K562 (cell line): ENCODE data around the gene SLC44A5. TPM values are rescaled to one million over a fixed set of nuclear protein-coding genes. Genes with fewer than 3 reads are reported as not detected.
A peak's percentile ranks its signal among the peaks of the same experiment; 100 is the strongest.

ENCODE experiments used
- CBX1 ChIP-seq: sonication (generic); IDR thresholded peaks from 2 replicates; pipeline ENCODE4 v1.6.1; 2016; ENCODE audit warnings: antibody characterized with exemption, low read depth, mild to moderate bottlenecking
- CBX5 ChIP-seq: IDR thresholded peaks from 2 replicates; pipeline ENCODE4 v1.6.1; 2014; ENCODE audit warnings: low read depth, borderline replicate concordance
- FOXP1 ChIP-seq: sonication (generic); formaldehyde crosslinking; IDR thresholded peaks from 2 replicates; pipeline ENCODE4 v1.8.0; 2022; ENCODE audit warnings: mild to moderate bottlenecking, missing genetic modification reagents
- GTF2F1 ChIP-seq: IDR thresholded peaks from 2 replicates; pipeline ENCODE4 v1.6.1; 2011; ENCODE audit warnings: low read depth, low read length, improper control_type of control experiment
- MYC ChIP-seq, 2 experiments: fragments of 250-450 bp in 1 of 2; sonication (Bioruptor Pico) in 1 of 2; IDR thresholded peaks; 2 replicates each; pipeline versions ENCODE4 v1.5.1 to v1.6.1; 2012 to 2021; ENCODE audit warnings: low read depth in 2 of 2, borderline replicate concordance in 1 of 2, improper control_type of control experiment in 1 of 2, low read length in 1 of 2, mild to moderate bottlenecking in 1 of 2, moderate library complexity in 1 of 2
- NFIC ChIP-seq: fragments of 450-650 bp; IDR thresholded peaks from 2 replicates; pipeline ENCODE4 v1.6.1; 2017; ENCODE audit warnings: mild to moderate bottlenecking, inconsistent platforms
- RBM14 ChIP-seq: fragments of 200-400 bp; formaldehyde crosslinking; IDR thresholded peaks from 2 replicates; pipeline ENCODE4 v1.6.1; 2018; ENCODE audit warnings: low read depth, mild to moderate bottlenecking, low read length, moderate library complexity, borderline replicate concordance; ENCODE audit not compliant: insufficient read depth
- RBM15 ChIP-seq: fragments of 200-400 bp; formaldehyde crosslinking; IDR thresholded peaks from 2 replicates; pipeline ENCODE4 v1.6.1; 2018; ENCODE audit warnings: mild to moderate bottlenecking, low read length, moderate library complexity; ENCODE audit not compliant: insufficient read depth
- RBM22 ChIP-seq: fragments of 200-400 bp; formaldehyde crosslinking; IDR thresholded peaks from 2 replicates; pipeline ENCODE4 v1.6.1; 2018; ENCODE audit warnings: low read length, low read depth; ENCODE audit not compliant: poor library complexity, severe bottlenecking
- SMAD1 ChIP-seq: fragments of 150-350 bp; IDR thresholded peaks from 2 replicates; pipeline ENCODE4 v1.6.1; 2014; ENCODE audit warnings: low read length, low read depth; ENCODE audit not compliant: partially characterized antibody
- SMARCA4 ChIP-seq: fragments of 450-650 bp; IDR thresholded peaks from 2 replicates; pipeline ENCODE4 v1.6.1; 2016
- TRIM28 ChIP-seq: fragments of 450-650 bp; IDR thresholded peaks from 2 replicates; pipeline ENCODE4 v1.6.1; 2017
- ZKSCAN8 ChIP-seq: fragments of 200-800 bp; sonication (Bioruptor generic); IDR thresholded peaks from 2 replicates; pipeline ENCODE4 v1.6.1; 2016; ENCODE audit warnings: missing genetic modification characterization, missing compliant biosample characterization
- ZNF263 ChIP-seq: sonication (generic); formaldehyde crosslinking; IDR thresholded peaks from 2 replicates; pipeline ENCODE4 v1.8.0; 2022; ENCODE audit warnings: mild to moderate bottlenecking, missing genetic modification reagents, borderline replicate concordance
- polyA plus RNA-seq, 8 experiments: library from polyadenylated mRNA; depleted of rRNA in 4 of 8; stranded (reverse) in 5 of 8; unstranded in 3 of 8; fragments of >200 nt; fragmentation: Nextera tagmentation in 2 of 8; fragmentation: Illumina TruSeq in 1 of 8; extraction: Ambion mirVana in 2 of 8; extraction: Trizol in 1 of 8; gene quantifications; 2 replicates each; pipeline versions ENCODE4 v1.2.1 to v1.2.3, GENCODE V29; 2011 to 2014; ENCODE audit warnings: inconsistent platforms in 1 of 8, missing spikeins in 1 of 8
- total RNA-seq, 7 experiments: library from RNA; depleted of rRNA in 6 of 7; stranded (reverse); fragments of >200 nt in 6 of 7; fragmentation: Illumina TruSeq in 2 of 7; extraction: Trizol in 2 of 7; gene quantifications; 2 replicates each; pipeline versions ENCODE4 v1.2.1 to v1.2.3, GENCODE V29; 2011 to 2021; ENCODE audit warnings: low replicate concordance in 1 of 7
- TF ChIP-seq, protein P1 (sequence below): IDR thresholded peaks from 2 replicates; pipeline ENCODE4 v1.6.1; 2014; ENCODE audit warnings: antibody characterized with exemption
- TF ChIP-seq, protein P2 (sequence below): sonication (generic); formaldehyde crosslinking; IDR thresholded peaks from 2 replicates; pipeline ENCODE4 v1.8.0; 2022; ENCODE audit warnings: mild to moderate bottlenecking, missing genetic modification reagents
- TF ChIP-seq, protein P3 (sequence below): fragments of 150-350 bp; IDR thresholded peaks from 2 replicates; pipeline ENCODE4 v1.6.1; 2014; ENCODE audit warnings: low read depth, mild to moderate bottlenecking, low read length, borderline replicate concordance
- TF ChIP-seq, protein P4 (sequence below): fragments of 450-650 bp; formaldehyde crosslinking; IDR thresholded peaks from 2 replicates; pipeline ENCODE4 v1.4.0; 2022; ENCODE audit warnings: mild to moderate bottlenecking, moderate library complexity

Gene SLC44A5
- total and polyA plus RNA-seq, 9 of the 15 experiments (the other 6 are each of a cell fraction or from before 2014, with no cell fraction given), result 1.2 to 10.1 (median 3.2) TPM

DNA sequence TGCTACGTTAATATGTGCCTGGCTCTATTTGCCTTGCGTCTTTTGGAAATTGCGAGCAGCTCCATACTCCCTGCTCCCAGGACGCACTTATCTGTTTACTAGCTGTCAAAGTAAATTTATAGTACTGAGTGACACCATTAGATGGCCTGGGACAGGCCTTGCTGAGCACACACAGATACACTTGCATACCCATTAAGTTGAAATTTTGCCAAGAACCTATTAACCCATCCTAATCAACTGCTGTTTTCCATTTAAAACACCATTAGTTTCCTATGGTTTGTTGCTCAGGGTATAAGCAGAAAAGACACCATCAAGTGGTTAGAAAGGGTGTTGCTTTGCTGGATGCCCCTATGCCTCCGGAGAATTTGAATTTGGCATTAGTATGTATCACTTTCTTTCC, 187.3 kb downstream of the SLC44A5 start (continued):
- no peak for TF ChIP-seq RBM14
- no peak for TF ChIP-seq TRIM28
- no peak for TF ChIP-seq FOXP1 (CRISPR knock-in tag)
- peak; percentile 83 for TF ChIP-seq SMARCA4
- TF ChIP-seq, protein P1, sequence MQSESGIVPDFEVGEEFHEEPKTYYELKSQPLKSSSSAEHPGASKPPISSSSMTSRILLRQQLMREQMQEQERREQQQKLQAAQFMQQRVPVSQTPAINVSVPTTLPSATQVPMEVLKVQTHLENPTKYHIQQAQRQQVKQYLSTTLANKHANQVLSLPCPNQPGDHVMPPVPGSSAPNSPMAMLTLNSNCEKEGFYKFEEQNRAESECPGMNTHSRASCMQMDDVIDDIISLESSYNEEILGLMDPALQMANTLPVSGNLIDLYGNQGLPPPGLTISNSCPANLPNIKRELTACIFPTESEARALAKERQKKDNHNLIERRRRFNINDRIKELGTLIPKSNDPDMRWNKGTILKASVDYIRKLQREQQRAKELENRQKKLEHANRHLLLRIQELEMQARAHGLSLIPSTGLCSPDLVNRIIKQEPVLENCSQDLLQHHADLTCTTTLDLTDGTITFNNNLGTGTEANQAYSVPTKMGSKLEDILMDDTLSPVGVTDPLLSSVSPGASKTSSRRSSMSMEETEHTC, result no peak
- TF ChIP-seq RBM22, result no peak
- TF ChIP-seq, protein P2, sequence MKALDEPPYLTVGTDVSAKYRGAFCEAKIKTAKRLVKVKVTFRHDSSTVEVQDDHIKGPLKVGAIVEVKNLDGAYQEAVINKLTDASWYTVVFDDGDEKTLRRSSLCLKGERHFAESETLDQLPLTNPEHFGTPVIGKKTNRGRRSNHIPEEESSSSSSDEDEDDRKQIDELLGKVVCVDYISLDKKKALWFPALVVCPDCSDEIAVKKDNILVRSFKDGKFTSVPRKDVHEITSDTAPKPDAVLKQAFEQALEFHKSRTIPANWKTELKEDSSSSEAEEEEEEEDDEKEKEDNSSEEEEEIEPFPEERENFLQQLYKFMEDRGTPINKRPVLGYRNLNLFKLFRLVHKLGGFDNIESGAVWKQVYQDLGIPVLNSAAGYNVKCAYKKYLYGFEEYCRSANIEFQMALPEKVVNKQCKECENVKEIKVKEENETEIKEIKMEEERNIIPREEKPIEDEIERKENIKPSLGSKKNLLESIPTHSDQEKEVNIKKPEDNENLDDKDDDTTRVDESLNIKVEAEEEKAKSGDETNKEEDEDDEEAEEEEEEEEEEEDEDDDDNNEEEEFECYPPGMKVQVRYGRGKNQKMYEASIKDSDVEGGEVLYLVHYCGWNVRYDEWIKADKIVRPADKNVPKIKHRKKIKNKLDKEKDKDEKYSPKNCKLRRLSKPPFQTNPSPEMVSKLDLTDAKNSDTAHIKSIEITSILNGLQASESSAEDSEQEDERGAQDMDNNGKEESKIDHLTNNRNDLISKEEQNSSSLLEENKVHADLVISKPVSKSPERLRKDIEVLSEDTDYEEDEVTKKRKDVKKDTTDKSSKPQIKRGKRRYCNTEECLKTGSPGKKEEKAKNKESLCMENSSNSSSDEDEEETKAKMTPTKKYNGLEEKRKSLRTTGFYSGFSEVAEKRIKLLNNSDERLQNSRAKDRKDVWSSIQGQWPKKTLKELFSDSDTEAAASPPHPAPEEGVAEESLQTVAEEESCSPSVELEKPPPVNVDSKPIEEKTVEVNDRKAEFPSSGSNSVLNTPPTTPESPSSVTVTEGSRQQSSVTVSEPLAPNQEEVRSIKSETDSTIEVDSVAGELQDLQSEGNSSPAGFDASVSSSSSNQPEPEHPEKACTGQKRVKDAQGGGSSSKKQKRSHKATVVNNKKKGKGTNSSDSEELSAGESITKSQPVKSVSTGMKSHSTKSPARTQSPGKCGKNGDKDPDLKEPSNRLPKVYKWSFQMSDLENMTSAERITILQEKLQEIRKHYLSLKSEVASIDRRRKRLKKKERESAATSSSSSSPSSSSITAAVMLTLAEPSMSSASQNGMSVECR, result no peak
- peak; percentile 93 for TF ChIP-seq NFIC
- TF ChIP-seq, protein P3, sequence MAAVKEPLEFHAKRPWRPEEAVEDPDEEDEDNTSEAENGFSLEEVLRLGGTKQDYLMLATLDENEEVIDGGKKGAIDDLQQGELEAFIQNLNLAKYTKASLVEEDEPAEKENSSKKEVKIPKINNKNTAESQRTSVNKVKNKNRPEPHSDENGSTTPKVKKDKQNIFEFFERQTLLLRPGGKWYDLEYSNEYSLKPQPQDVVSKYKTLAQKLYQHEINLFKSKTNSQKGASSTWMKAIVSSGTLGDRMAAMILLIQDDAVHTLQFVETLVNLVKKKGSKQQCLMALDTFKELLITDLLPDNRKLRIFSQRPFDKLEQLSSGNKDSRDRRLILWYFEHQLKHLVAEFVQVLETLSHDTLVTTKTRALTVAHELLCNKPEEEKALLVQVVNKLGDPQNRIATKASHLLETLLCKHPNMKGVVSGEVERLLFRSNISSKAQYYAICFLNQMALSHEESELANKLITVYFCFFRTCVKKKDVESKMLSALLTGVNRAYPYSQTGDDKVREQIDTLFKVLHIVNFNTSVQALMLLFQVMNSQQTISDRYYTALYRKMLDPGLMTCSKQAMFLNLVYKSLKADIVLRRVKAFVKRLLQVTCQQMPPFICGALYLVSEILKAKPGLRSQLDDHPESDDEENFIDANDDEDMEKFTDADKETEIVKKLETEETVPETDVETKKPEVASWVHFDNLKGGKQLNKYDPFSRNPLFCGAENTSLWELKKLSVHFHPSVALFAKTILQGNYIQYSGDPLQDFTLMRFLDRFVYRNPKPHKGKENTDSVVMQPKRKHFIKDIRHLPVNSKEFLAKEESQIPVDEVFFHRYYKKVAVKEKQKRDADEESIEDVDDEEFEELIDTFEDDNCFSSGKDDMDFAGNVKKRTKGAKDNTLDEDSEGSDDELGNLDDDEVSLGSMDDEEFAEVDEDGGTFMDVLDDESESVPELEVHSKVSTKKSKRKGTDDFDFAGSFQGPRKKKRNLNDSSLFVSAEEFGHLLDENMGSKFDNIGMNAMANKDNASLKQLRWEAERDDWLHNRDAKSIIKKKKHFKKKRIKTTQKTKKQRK, result no peak
- TF ChIP-seq SMAD1, result no peak
- no peak for TF ChIP-seq ZNF263 (CRISPR knock-in tag)
- TF ChIP-seq ZKSCAN8 (CRISPR knock-in tag), result no peak
- TF ChIP-seq CBX5, result no peak
- no peak for TF ChIP-seq RBM15
- no peak for TF ChIP-seq CBX1
- TF ChIP-seq, protein P4, sequence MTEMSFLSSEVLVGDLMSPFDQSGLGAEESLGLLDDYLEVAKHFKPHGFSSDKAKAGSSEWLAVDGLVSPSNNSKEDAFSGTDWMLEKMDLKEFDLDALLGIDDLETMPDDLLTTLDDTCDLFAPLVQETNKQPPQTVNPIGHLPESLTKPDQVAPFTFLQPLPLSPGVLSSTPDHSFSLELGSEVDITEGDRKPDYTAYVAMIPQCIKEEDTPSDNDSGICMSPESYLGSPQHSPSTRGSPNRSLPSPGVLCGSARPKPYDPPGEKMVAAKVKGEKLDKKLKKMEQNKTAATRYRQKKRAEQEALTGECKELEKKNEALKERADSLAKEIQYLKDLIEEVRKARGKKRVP (CRISPR knock-in tag), result no peak
- no peak for TF ChIP-seq GTF2F1
- peak; percentile 21; the same call in 1 of the 2 replicates for TF ChIP-seq MYC (IDR thresholded peaks at IDR 0.05; ENCODE audit: low read depth, low read length)
- TF ChIP-seq MYC (CRISPR knock-in tag; IDR thresholded peaks at IDR 0.05; ENCODE audit: borderline replicate concordance, low read depth), result no peak
